RKO (cell line): ENCODE data around the gene EXPH5.

Source experiments
- DNase-seq: peaks from one replicate; pipeline ENCODE4 v3.0.0-alpha.2; 2016; ENCODE audit warnings: low spot score

Gene EXPH5

GRCh38 chr11:108559340-108559739 is 34.2 kb downstream of the EXPH5 start:
- DNase-seq: no peak

DNA sequence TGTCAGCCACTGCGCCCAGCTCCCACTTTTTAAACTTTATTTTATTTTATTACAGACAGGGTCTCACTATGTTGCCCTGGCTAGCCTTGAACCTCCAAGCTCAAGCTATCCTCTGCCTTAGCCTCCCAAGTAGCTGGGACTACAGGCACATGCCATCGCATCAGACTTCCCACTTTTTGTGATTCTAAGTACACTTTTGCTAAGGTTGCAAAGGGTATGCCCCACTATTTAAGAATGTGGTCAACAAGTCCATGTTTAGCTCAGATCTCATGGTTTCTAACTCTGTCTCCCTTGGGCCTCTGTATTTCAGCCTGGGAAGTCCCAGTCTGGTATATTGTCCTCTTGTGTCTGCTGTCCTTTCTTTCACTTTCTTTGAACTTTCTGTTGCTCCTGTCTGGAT is 35.3 kb downstream of the EXPH5 start:
- DNase-seq: no peak

- no peak for DNase-seq
Observed at GRCh38 chr11:108556019-108556418, 37.5 kb downstream of the EXPH5 start.

GRCh38 chr11:108551651-108552462 is 41.7 kb downstream of the EXPH5 start:
- DNase-seq: no peak

- DNase-seq: no peak
Observed at GRCh38 chr11:108549319-108549885, 44.2 kb downstream of the EXPH5 start.

DNA sequence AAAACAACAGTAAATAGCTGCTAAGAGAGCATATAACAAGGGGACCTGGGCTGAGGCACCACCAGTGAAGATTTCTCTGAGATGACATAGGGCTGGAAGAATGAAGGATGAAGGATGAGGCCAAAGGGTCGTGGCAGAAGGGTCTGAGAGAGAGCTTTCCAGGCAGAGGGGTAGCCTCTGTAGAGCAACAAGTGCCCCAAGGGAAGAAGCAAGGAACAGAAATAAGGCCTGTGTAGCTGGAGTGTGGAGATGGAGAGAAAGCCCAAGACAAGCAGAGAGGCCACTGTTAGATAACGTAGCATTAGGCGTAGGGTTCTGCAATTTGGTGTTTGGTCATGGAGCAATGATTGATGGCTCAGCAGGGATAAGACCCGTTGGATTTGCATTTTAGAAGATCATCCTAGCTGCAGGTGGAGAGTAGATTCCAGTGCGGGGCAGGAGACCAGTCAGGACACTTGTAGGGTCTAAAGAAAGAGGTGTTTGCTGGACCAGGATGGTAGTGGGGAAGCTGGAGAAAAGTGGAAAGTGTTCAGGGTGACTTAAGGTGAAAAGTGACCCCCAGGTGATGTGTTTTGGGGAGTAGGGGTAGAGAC is 47.6 kb downstream of the EXPH5 start:
- no peak for DNase-seq

- no peak for DNase-seq
Observed at GRCh38 chr11:108543316-108543964, 50.1 kb downstream of the EXPH5 start.

- DNase-seq: no peak
Observed at GRCh38 chr11:108541531-108541930, 52.0 kb downstream of the EXPH5 start.

DNA sequence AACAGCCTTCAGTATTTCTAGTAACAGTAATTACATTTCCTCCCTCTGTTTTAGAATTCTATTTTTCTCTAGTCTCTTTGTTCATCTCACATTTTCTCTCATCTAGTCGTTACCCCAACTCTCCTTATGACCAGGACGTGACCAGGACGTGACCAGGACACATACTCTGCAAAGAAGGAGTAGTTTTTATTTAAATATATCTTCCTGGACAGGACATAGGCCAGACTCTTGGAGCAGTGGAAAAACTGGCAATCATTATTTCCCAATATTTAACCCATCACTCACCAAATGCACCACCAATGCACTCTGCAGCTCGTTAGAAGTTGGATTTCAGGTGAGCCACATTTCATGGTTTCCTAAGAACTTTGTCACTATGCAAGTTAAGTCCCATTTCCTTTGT is 55.1 kb downstream of the EXPH5 start:
- DNase-seq: no peak

DNA sequence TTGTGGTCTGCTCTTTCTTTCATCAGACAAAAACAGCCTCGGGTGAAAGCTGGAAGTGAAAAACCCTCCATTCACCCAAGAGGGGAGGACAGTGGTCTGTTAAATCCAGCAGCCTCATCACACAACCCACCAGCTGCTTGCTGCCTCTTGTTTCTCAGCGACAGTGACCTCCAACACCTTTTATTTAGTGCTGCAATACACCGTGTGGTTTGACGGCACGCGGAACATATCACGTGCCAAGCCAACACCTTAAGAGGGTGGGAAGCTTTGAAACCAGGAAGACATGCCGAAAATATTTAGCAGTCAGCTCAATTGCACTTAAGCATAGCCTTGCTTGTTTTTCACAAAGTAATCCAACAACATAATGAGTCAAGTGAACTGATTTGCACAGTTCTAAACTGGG is 55.5 kb downstream of the EXPH5 start:
- DNase-seq: no peak

DNA sequence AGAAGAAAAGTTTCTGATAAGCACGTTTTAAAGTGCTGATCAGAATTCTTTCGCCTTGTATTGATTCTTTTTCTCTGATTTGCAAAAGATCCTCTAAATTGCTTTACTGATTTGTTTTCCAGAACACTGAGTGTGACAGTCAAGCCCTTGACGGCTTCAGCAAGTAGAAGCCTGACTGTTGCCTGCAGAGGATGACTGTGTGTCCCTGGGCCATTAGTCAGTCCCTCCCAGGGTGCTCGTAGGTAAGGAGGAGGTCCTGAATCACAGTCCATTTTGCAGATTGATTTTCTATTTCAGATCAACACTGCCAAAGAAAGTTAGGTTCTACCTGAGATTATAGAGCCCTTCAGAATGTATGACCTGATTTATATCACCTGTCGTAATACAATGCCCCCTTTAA is 56.8 kb downstream of the EXPH5 start:
- DNase-seq: no peak

DNA sequence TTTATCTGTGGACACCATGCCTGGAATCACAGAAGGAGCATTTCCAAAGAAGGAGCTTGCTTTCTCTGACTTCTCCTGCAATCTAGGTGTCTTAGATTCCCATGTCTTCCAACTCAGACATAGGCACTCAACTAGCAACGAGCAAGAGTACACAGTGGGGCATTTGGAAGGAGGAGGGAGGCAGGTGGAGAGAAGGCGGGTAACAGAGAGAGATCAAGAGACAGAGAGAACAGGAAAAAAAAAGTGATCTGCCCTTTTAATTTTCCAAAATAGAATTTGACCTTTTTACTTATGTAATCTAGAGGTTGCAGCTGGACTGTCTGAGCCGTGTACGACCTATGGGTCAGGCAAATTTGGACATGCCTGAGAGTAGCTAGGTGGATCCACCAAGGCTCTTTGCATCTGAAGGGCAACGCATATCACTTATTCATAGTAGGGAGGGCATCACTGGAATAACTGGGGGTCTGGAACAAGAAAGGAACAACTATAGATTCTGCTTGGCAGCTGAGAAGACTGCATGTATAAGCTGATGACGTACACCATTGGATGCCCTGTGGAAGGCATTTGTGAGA is 58.1 kb downstream of the EXPH5 start:
- DNase-seq: no peak

DNA sequence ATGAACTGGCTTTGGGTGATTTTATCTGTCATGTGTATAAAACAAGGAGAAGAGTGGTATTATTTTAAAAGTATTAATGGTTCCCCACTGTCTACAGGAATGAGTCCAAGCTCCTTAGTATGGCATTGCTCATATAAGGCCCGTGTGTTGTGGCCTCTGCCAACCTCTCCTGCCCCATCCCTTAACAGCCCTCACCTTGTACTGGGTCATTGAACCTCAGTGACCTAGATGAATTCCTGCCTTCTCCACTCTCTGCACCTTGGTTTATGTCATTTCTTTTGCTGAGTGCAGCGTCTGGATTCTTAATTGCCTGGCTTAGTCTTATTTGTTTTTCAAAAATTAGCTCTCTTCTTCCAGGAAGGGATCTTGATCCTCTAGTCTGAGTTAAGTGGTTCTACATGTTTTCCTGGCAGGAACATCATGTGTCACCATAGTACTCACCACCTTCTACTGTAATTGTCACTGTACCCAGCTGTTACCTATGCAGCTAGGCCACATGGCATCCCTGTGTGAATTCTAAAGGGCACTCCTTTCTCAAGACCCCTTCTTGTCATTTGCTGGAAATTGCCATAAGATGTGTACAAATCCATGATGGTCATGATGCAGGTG is 59.2 kb downstream of the EXPH5 start:
- DNase-seq: no peak

GRCh38 chr11:108530426-108530825 is 63.1 kb downstream of the EXPH5 start:
- no peak for DNase-seq

- no peak for DNase-seq
Observed at GRCh38 chr11:108527382-108527781, 66.2 kb downstream of the EXPH5 start.

- no peak for DNase-seq
Observed at GRCh38 chr11:108525161-108525560, 68.4 kb downstream of the EXPH5 start.

DNA sequence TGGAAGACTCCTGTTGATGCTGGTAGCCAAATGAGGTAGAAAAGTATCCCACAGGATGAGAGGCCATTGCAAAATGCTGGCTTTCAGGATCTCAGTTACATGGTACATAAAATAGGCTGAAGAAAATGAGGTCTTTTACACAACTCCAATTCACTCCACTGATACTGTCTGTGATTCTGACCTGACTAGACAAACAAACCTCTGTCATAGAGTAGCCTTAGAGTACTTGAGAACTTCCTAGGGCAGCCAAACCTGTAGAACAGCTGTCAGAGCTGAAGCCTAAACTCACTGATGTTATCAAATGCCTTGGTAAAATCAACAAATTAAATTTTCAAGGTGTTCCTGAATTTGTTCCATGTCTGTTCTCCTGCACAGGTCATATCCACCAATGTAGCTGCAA is 69.1 kb downstream of the EXPH5 start:
- no peak for DNase-seq

- DNase-seq: no peak
Observed at GRCh38 chr11:108522318-108522717, 71.2 kb downstream of the EXPH5 start.

GRCh38 chr11:108518581-108518980 is 75.0 kb downstream of the EXPH5 start:
- DNase-seq: no peak

DNA sequence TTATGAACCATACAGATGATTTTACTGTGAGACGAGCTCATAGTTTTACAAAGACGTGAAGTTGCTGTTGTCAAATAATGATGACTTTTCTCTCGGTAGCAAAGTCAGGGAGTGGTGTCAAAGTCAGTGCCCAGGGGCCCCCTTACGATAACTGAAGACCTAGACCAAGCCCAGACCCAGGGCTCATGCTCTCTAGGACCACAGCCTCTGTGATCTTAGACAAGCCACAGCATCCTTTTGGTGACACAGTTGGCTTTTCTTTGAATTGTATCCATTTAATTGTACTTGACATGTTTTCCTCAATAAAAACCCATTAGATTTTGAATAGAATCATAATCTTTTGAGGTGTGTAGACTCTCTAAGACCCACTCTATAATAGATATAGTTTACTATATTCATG is 77.4 kb downstream of the EXPH5 start:
- DNase-seq: no peak

DNA sequence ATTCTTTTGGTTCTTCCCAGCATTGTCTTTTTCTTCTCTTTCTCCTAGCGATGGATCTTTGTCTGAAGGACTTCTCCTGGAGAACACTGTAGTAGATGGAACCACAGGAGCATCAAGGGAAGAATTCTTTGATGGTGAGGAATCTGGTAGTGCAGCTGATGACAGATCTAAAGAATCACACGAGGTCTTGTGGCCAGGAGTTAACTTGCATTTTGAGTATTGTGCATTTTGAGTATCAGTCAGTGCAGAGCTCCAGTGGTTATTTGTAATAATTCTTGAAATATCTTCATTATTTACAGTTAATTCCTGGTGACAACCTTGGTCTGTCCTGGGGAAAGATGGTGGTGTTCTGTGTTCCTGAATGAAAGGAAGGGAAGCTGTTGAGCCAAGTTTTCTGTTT is 80.9 kb downstream of the EXPH5 start:
- DNase-seq: no peak

GRCh38 chr11:108511851-108512474 is 81.6 kb downstream of the EXPH5 start:
- no peak for DNase-seq
